Stomach (tissue), 9 donors: ENCODE results near the gene NUMB. TPM values are rescaled to one million over a fixed set of nuclear protein-coding genes. Genes with fewer than 3 reads are reported as not detected.

ENCODE experiments used
- DNase-seq, 2 donors: peaks; one replicate each; pipeline versions ENCODE4 v3.0.0 to v3.0.0-alpha.2; 2013 to 2019
- H3K27ac ChIP-seq, 5 donors: fragments of 200-600 bp in 4 of 5; sonication (generic) in 4 of 5; one replicate each; pipeline ENCODE4 v1.5.1; 2013 to 2019; ENCODE audit warnings: mild to moderate bottlenecking in 1 of 5, moderate library complexity in 1 of 5
- H3K27me3 ChIP-seq, 3 donors: fragments of 200-600 bp; sonication (generic); one replicate each; pipeline ENCODE4 v1.5.1; 2017 to 2019; ENCODE audit warnings: mixed run types in 1 of 3
- H3K36me3 ChIP-seq, 4 donors: fragments of 200-600 bp; sonication (generic); 1 replicate in 3 of 4; 2 replicates in 1 of 4; pipeline ENCODE4 v1.5.1; 2016 to 2019
- H3K4me1 ChIP-seq, 4 donors: fragments of 200-600 bp; sonication (generic); one replicate each; pipeline ENCODE4 v1.5.1; 2016 to 2019
- H3K4me3 ChIP-seq, 4 donors: fragments of 200-600 bp; sonication (generic) in 3 of 4; one replicate each; pipeline ENCODE4 v1.5.1; 2016 to 2019; ENCODE audit warnings: mild to moderate bottlenecking in 1 of 4
- H3K9me3 ChIP-seq, 4 donors: fragments of 200-600 bp; sonication (generic); one replicate each; pipeline ENCODE4 v1.5.1; 2016 to 2019
- CTCF ChIP-seq, 7 experiments: fragments of 450-650 bp in 4 of 7; fragments of 200-600 bp in 3 of 7; sonication (generic) in 3 of 7; IDR thresholded peaks; one replicate each; pipeline ENCODE4 v1.5.1; 2016 to 2019; ENCODE audit warnings: antibody characterized with exemption in 7 of 7, control low read depth in 2 of 7, mild to moderate bottlenecking in 1 of 7
- EP300 ChIP-seq: sonication (generic); formaldehyde crosslinking; IDR thresholded peaks from one replicate; pipeline ENCODE4 v1.6.1; 2017; ENCODE audit warnings: antibody characterized with exemption
- POLR2A ChIP-seq, 4 donors: fragments of 450-650 bp; IDR thresholded peaks; one replicate each; pipeline ENCODE4 v1.6.1; 2016; ENCODE audit warnings: antibody characterized with exemption in 4 of 4, control low read depth in 2 of 4, mild to moderate bottlenecking in 1 of 4, moderate library complexity in 1 of 4
- POLR2AphosphoS5 ChIP-seq, 3 donors: sonication (generic); formaldehyde crosslinking; IDR thresholded peaks; one replicate each; pipeline ENCODE4 v1.6.1; 2016; ENCODE audit warnings: antibody characterized with exemption in 3 of 3
- WGBS, 5 donors: extraction: QIAGEN DNeasy Blood & Tissue Kit in 3 of 5; methylation state at CpG; one replicate each; pipeline versions ENCODE4 v1.1.5 to v1.1.7; 2013 to 2018; 5-methylcytosine and 5-hydroxymethylcytosine counted together
- intact Hi-C: fragments of 100-400 bp; cut with DNase I; formaldehyde crosslinking; loops from one replicate; pipeline ENCODE4 v1.15.1; 2023; ENCODE audit warnings: low total_unique reads
- polyA plus RNA-seq, 3 donors: library from polyadenylated mRNA; stranded (reverse); fragments of 200-250 nt; gene quantifications; one replicate each; pipeline ENCODE4 v1.2.3, GENCODE V29; 2013
- total RNA-seq, 5 donors: library from RNA; depleted of rRNA; stranded (reverse); fragments of >200 nt; gene quantifications; one replicate each; pipeline versions ENCODE4 v1.1.0 to v1.2.3, GENCODE V29; 2014 to 2016
- donor health status: healthy with polysubstance abuse.
- donor health status: Bipolar disorder and iron deficiency.
- donor health status: healthy.

The NUMB gene
- total and polyA plus RNA-seq, 8 donors, result 26.4 to 135 (median 50.0) TPM

DNA sequence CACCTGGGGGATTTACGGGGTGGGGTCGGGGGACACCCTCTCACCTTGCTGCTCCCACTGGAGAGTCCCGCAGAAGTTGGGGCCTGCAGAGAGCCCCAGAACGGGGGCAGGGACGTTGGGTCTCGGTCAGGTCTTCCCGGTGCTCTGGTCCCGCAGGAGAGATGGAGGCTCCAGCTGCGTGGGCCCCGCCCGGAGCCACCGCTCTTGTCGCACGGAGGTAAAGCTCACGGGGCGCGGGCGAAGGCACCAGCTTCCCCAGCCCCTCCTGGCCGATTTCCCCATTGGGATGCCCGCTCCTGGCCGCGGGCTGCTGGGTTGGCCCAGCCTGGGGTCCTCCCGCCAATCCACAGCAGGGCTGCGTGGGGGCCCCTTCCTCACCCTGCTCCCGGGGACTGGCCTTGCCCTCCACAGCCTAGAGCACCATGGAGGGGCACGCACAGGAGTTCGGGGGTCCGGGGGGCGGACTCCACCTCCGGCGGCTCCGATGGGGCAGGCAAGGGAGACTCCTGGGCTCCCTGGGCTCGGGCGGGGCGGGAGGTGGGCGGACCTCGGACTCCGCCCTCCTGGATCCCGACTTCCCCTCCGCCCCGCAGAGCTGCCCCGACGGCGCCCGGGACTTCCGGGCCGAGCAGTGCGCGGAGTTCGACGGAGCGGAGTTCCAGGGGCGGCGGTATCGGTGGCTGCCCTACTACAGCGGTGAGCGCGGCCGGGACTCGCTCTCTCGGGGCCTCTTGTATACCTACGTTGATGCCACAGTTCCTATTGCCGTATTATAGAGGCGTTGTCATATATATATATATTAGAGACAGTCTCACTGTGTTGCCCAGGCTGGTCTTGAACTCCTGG is 212.6 kb downstream of the NUMB start:
- peak; percentile 62 to 85 for DNase-seq
- 10 to 32% (median 19%) methylated on average over 30 to 64 of the region's 64 CpGs for WGBS, 5 donors
- Histone ChIP-seq H3K4me3 (peak overlapping the region; percentile 48 to 58 (median 52)), H3K4me1 (peaks cover 11 to 47% (median 31%) of the 10 kb centered on the region in 4 donors), H3K36me3 (peaks cover 0 to 17% (median 8%) of the 10 kb centered on the region in 4 donors), H3K9me3 (no peaks in the 10 kb centered on the region), H3K27me3 (peaks cover 0 to 17% (median 2%) of the 10 kb centered on the region in 3 donors), H3K27ac (peak overlapping the region in 1 of 5 donors; percentile 42)
- peak in 1 of 3 donors; percentile 7 for TF ChIP-seq POLR2AphosphoS5 (IDR thresholded peaks at IDR 0.05)
- no peak for TF ChIP-seq EP300
- intact Hi-C loops, result no loop called here

- H3K36me3 ChIP-seq, result peaks cover 0 to 7% (median 3%) of the 10 kb centered on the region in 4 donors
- no peak for DNase-seq
- WGBS, 5 donors, result 72 to 88% (median 84%) methylated on average over 7 to 14 of the region's 14 CpGs
Observed at GRCh38 chr14:73244541-73245290, 213.6 kb downstream of the NUMB start.

DNA sequence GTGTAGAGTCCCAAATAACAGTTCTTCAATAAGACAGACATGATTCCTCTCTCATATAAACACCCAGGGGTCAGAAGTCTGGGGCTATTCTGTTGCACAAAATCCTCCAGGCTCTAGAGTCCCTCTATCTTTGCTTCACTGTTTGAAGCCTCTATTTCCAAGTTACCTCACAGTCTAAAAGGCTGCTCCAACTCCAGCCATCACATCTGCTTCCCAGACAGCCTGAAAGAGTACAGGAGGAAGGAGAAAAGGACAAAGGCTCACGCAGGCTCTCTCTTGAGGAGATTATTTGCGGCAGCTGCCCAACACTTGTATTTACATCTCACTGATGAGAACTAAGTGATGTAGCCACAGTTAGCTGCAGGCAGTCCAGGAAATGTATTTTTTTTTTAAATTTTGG is 214.6 kb downstream of the NUMB start:
- intact Hi-C loops, result no loop called here
- Histone ChIP-seq H3K4me1 (peaks cover 25 to 66% (median 49%) of the 10 kb centered on the region in 4 donors), H3K4me3 (no peak overlapping the region), H3K27me3 (peaks cover 0 to 36% (median 16%) of the 10 kb centered on the region in 3 donors), H3K27ac (no peak overlapping the region), H3K36me3 (peaks cover 0 to 7% (median 3%) of the 10 kb centered on the region in 4 donors), H3K9me3 (no peaks in the 10 kb centered on the region)
- 93 to 100% (median 97%) methylated on average over 2 of the region's 2 CpGs for whole genome bisulfite sequencing, 5 donors
- DNase-seq, result no peak
- TF ChIP-seq EP300 (no peak), POLR2A (IDR thresholded peaks at IDR 0.05) (no peak), CTCF (IDR thresholded peaks at IDR 0.05) (no peak), POLR2AphosphoS5 (IDR thresholded peaks at IDR 0.05) (no peak)

More at GRCh38 chr14:73244541-73245290, 213.6 kb downstream of the NUMB start:
- peaks cover 0 to 27% (median 11%) of the 10 kb centered on the region in 3 donors for H3K27me3 ChIP-seq
- H3K4me1 ChIP-seq, result peaks cover 15 to 57% (median 40%) of the 10 kb centered on the region in 4 donors
- intact Hi-C loops, result no loop called here
- H3K4me3 ChIP-seq, result no peak overlapping the region
- TF ChIP-seq CTCF (IDR thresholded peaks at IDR 0.05), result no peak
- no peak for TF ChIP-seq POLR2A (IDR thresholded peaks at IDR 0.05)
- no peak for TF ChIP-seq POLR2AphosphoS5 (IDR thresholded peaks at IDR 0.05)
- TF ChIP-seq EP300, result no peak
- H3K9me3 ChIP-seq, result no peaks in the 10 kb centered on the region
- no peak overlapping the region for H3K27ac ChIP-seq

GRCh38 chr14:73243341-73243740 is 215.0 kb downstream of the NUMB start:
- WGBS, 5 donors, result 72 to 86% (median 81%) methylated on average over 3 of the region's 3 CpGs
- H3K36me3 ChIP-seq, result peaks cover 0 to 7% (median 3%) of the 10 kb centered on the region in 4 donors
- no peak overlapping the region for H3K4me3 ChIP-seq
- peaks cover 29 to 71% (median 53%) of the 10 kb centered on the region in 4 donors for H3K4me1 ChIP-seq
- H3K27me3 ChIP-seq, result peaks cover 0 to 40% (median 19%) of the 10 kb centered on the region in 3 donors
- intact Hi-C loops, result no loop called here
- H3K27ac ChIP-seq, result peak overlapping the region in 1 of 5 donors; percentile 71
- no peak for DNase-seq
- no peaks in the 10 kb centered on the region for H3K9me3 ChIP-seq
- TF ChIP-seq CTCF (IDR thresholded peaks at IDR 0.05) (no peak), POLR2AphosphoS5 (IDR thresholded peaks at IDR 0.05) (no peak), EP300 (no peak), POLR2A (IDR thresholded peaks at IDR 0.05) (no peak)
